ENCODE measurements around the gene MED23. TPM values are rescaled to one million over a fixed set of nuclear protein-coding genes. Genes with fewer than 3 reads are reported as not detected.

MED23 gene
- total RNA-seq, 2 experiments from 2014 or later = 56.7 to 59.5 TPM

- Mint-ChIP-seq H3K27ac (no peak overlapping the region), H3K9me3 (no peaks in the 10 kb centered on the region), H3K27me3 (no peaks in the 10 kb centered on the region), H3K4me1 (ENCODE audit: low read depth) (no peaks in the 10 kb centered on the region), H3K36me3 (ENCODE audit: low read depth) (peaks cover 92% of the 10 kb centered on the region), H3K4me3 (no peak overlapping the region)
- no peak for TF ChIP-seq CTCF (IDR thresholded peaks at IDR 0.05)
- Histone ChIP-seq H3K36me3 (ENCODE audit: insufficient read depth, low read length) (peaks cover 98% of the 10 kb centered on the region), H3K9me3 (ENCODE audit: control insufficient read depth in 1 of 2, insufficient read depth in 1 of 2, low read length in 2 of 2) (no peaks in the 10 kb centered on the region), H3K27ac (ENCODE audit: low read depth in 1 of 2, low read length in 2 of 2) (no peak overlapping the region), H3K4me3 (ENCODE audit: low read length) (no peak overlapping the region), H3K27me3 (ENCODE audit: control insufficient read depth in 1 of 2, insufficient read depth in 2 of 2, low read length in 2 of 2) (no peaks in the 10 kb centered on the region), H3K4me1 (ENCODE audit: insufficient read depth, low read length) (no peaks in the 10 kb centered on the region)
- intact Hi-C loops (cut with DNase I, micrococcal nuclease) = no loop called here
- CTCF ChIA-PET = no interaction called here
- POLR2A ChIA-PET = no interaction called here
- DNase-seq (no peak), ATAC-seq (ENCODE audit: poor library complexity) (no peak)
Measured at GRCh38 chr6:131592935-131593334, 35.1 kb downstream of the MED23 start.

- DNase-seq (no peak), ATAC-seq (ENCODE audit: poor library complexity) (no peak)
- Mint-ChIP-seq H3K4me1 (ENCODE audit: low read depth) (no peaks in the 10 kb centered on the region), H3K9me3 (no peaks in the 10 kb centered on the region), H3K27ac (no peak overlapping the region), H3K27me3 (no peaks in the 10 kb centered on the region), H3K36me3 (ENCODE audit: low read depth) (peaks cover 90% of the 10 kb centered on the region), H3K4me3 (no peak overlapping the region)
- Histone ChIP-seq H3K9me3 (ENCODE audit: control insufficient read depth in 1 of 2, insufficient read depth in 1 of 2, low read length in 2 of 2) (no peaks in the 10 kb centered on the region), H3K36me3 (ENCODE audit: insufficient read depth, low read length) (peaks cover 96% of the 10 kb centered on the region), H3K4me1 (ENCODE audit: insufficient read depth, low read length) (no peaks in the 10 kb centered on the region), H3K27ac (ENCODE audit: low read depth in 1 of 2, low read length in 2 of 2) (no peak overlapping the region), H3K27me3 (ENCODE audit: control insufficient read depth in 1 of 2, insufficient read depth in 2 of 2, low read length in 2 of 2) (no peaks in the 10 kb centered on the region), H3K4me3 (ENCODE audit: low read length) (no peak overlapping the region)
- CTCF ChIA-PET = no interaction called here
- intact Hi-C loops (cut with DNase I, micrococcal nuclease) = loop anchor here in 1 of 2 experiments (5.0 kb wide), 1 partner anchor 34 kb away; no protein-coding TSS in a partner anchor
- TF ChIP-seq CTCF (IDR thresholded peaks at IDR 0.05) = no peak
- POLR2A ChIA-PET = no interaction called here
Measured at GRCh38 chr6:131588643-131589042, 39.4 kb downstream of the MED23 start.

- H3K9me3 Mint-ChIP-seq = no peaks in the 10 kb centered on the region
- no peak for ATAC-seq (ENCODE audit: poor library complexity)
- Histone ChIP-seq H3K9me3 (ENCODE audit: control insufficient read depth in 1 of 2, insufficient read depth in 1 of 2, low read length in 2 of 2) (no peaks in the 10 kb centered on the region), H3K4me1 (ENCODE audit: insufficient read depth, low read length) (no peaks in the 10 kb centered on the region), H3K27me3 (ENCODE audit: control insufficient read depth in 1 of 2, insufficient read depth in 2 of 2, low read length in 2 of 2) (no peaks in the 10 kb centered on the region), H3K27ac (ENCODE audit: low read depth in 1 of 2, low read length in 2 of 2) (no peak overlapping the region), H3K36me3 (ENCODE audit: insufficient read depth, low read length) (peaks cover 96% of the 10 kb centered on the region), H3K4me3 (ENCODE audit: low read length) (no peak overlapping the region)
- H3K4me1 Mint-ChIP-seq (ENCODE audit: low read depth) = no peaks in the 10 kb centered on the region
- H3K27me3 Mint-ChIP-seq = no peaks in the 10 kb centered on the region
- TF ChIP-seq CTCF (IDR thresholded peaks at IDR 0.05) = no peak
- peaks cover 92% of the 10 kb centered on the region for H3K36me3 Mint-ChIP-seq (ENCODE audit: low read depth)
- intact Hi-C loops (cut with DNase I, micrococcal nuclease) = loop anchor here in 1 of 2 experiments (5.0 kb wide), 1 partner anchor 34 kb away; no protein-coding TSS in a partner anchor
- DNase-seq = no peak
- no peak overlapping the region for H3K4me3 Mint-ChIP-seq
- no peak overlapping the region for H3K27ac Mint-ChIP-seq
- CTCF ChIA-PET = no interaction called here
- POLR2A ChIA-PET = no interaction called here
Measured at GRCh38 chr6:131587909-131588308, 40.1 kb downstream of the MED23 start.
